ENCODE measurements around the gene LSM12. TPM values are rescaled to one million over a fixed set of nuclear protein-coding genes. Genes with fewer than 3 reads are reported as not detected.
"Not testable (repeated sequence)": the region's sequence is repeated elsewhere in the genome, so short reads cannot be mapped to it uniquely, and the experiment has no call there.

Gene LSM12
- total and polyA plus RNA-seq, 12 donors = 25.2 to 60.7 (median 42.3) TPM

DNA sequence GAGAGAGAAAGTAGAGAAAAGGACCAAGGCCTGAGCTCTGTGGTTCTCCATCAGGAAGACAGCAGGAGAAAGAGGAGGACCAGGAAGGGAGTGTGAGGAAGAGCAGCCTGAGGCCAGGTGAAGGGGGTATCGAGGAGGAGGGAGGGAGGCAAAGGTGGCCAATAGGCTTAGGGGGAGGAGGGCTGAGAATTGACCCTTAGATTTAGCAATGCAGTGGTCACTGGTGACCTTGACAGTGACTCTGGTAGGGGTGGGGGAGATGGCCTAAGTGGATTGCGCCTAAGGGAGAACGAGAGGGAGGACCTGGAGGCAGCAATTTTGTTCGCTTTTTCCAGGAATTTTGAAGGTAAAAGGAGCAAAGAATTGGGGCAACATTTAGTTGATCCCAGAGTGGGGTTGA lies 67.4 kb downstream of the LSM12 start:
- TF ChIP-seq, protein P1, sequence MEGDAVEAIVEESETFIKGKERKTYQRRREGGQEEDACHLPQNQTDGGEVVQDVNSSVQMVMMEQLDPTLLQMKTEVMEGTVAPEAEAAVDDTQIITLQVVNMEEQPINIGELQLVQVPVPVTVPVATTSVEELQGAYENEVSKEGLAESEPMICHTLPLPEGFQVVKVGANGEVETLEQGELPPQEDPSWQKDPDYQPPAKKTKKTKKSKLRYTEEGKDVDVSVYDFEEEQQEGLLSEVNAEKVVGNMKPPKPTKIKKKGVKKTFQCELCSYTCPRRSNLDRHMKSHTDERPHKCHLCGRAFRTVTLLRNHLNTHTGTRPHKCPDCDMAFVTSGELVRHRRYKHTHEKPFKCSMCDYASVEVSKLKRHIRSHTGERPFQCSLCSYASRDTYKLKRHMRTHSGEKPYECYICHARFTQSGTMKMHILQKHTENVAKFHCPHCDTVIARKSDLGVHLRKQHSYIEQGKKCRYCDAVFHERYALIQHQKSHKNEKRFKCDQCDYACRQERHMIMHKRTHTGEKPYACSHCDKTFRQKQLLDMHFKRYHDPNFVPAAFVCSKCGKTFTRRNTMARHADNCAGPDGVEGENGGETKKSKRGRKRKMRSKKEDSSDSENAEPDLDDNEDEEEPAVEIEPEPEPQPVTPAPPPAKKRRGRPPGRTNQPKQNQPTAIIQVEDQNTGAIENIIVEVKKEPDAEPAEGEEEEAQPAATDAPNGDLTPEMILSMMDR (IDR thresholded peaks at IDR 0.05) = no peak
- no peak overlapping the region for H3K4me3 ChIP-seq
- no peaks in the 10 kb centered on the region for H3K9me3 ChIP-seq
- H3K4me1 ChIP-seq = peaks cover 0 to 13% (median 9%) of the 10 kb centered on the region in 9 donors
- ATAC-seq (no peak), DNase-seq (no peak)
- H3K27ac ChIP-seq = no peak overlapping the region
- H3K36me3 ChIP-seq = no peaks in the 10 kb centered on the region
- H3K27me3 ChIP-seq = peaks cover 0 to 28% (median 12%) of the 10 kb centered on the region in 7 donors
- 79 to 89% methylated on average over 4 of the region's 4 CpGs for WGBS, 2 donors
- intact Hi-C loops (cut with DNase I) = loop anchor here in 8 of 10 donors (5.0 to 10.0 kb wide), 6 partner anchors 54 to 124 kb away; partner anchors contain the start of gene PPY (in 4 of the 8)

- TF ChIP-seq, protein P1 (IDR thresholded peaks at IDR 0.05) = no peak
Measured at GRCh38 chr17:43998552-43998951, 67.9 kb downstream of the LSM12 start.

GRCh38 chr17:43997180-43997579 lies 69.3 kb downstream of the LSM12 start:
- H3K27me3 ChIP-seq = peaks cover 0 to 25% (median 5%) of the 10 kb centered on the region in 7 donors
- not testable (repeated sequence) for H3K4me3 ChIP-seq, H3K9me3 ChIP-seq, ATAC-seq, H3K27ac ChIP-seq, DNase-seq, H3K36me3 ChIP-seq
- WGBS, 2 donors = 88 to 92% methylated on average over 5 of the region's 5 CpGs
- intact Hi-C loops (cut with DNase I) = loop anchor here in 8 of 10 donors (5.0 to 10.0 kb wide), 6 partner anchors 52 to 122 kb away; partner anchors contain the start of gene PPY (in 4 of the 8)
- H3K4me1 ChIP-seq = peaks cover 0 to 11% (median 9%) of the 10 kb centered on the region in 9 donors

More at GRCh38 chr17:43998552-43998951, 67.9 kb downstream of the LSM12 start:
- Histone ChIP-seq H3K36me3 (no peaks in the 10 kb centered on the region), H3K4me3 (no peak overlapping the region), H3K9me3 (no peaks in the 10 kb centered on the region), H3K4me1 (peaks cover 0 to 13% (median 9%) of the 10 kb centered on the region in 9 donors), H3K27me3 (peaks cover 0 to 25% (median 9%) of the 10 kb centered on the region in 7 donors), H3K27ac (no peak overlapping the region)
- intact Hi-C loops (cut with DNase I) = loop anchor here in 8 of 10 donors (5.0 to 10.0 kb wide), 6 partner anchors 54 to 124 kb away; partner anchors contain the start of gene PPY (in 4 of the 8)
- no peak for DNase-seq
- no peak for ATAC-seq
- 86 to 90% methylated on average over 3 of the region's 3 CpGs for WGBS, 2 donors

- Histone ChIP-seq H3K4me3 (peak overlapping the region in 4 of 10 donors; percentile 21 to 48 (median 38)), H3K27me3 (peaks cover 0 to 25% (median 4%) of the 10 kb centered on the region in 7 donors), H3K27ac (no peak overlapping the region), H3K9me3 (no peaks in the 10 kb centered on the region), H3K36me3 (no peaks in the 10 kb centered on the region), H3K4me1 (peaks cover 0 to 10% (median 9%) of the 10 kb centered on the region in 9 donors)
- intact Hi-C loops (cut with DNase I) = loop anchor here in 9 of 10 donors (1.0 to 10.0 kb wide), 8 partner anchors 50 to 120 kb away; partner anchors contain the start of gene PPY (in 4 of the 9)
- ATAC-seq (no peak), DNase-seq (no peak)
- 22 to 26% methylated on average over 12 of the region's 12 CpGs for WGBS, 2 donors
- TF ChIP-seq, protein P1 (IDR thresholded peaks at IDR 0.05) = peak in 1 of 9 donors; percentile 3
Measured at GRCh38 chr17:43995150-43995471, 71.4 kb downstream of the LSM12 start.
